ENCODE results near the gene C13orf46. TPM values are rescaled to one million over a fixed set of nuclear protein-coding genes. Genes with fewer than 3 reads are reported as not detected.

C13orf46 gene
- total RNA-seq, 2 donors from 2014 or later, result 0.59 to 2.7 TPM

DNA sequence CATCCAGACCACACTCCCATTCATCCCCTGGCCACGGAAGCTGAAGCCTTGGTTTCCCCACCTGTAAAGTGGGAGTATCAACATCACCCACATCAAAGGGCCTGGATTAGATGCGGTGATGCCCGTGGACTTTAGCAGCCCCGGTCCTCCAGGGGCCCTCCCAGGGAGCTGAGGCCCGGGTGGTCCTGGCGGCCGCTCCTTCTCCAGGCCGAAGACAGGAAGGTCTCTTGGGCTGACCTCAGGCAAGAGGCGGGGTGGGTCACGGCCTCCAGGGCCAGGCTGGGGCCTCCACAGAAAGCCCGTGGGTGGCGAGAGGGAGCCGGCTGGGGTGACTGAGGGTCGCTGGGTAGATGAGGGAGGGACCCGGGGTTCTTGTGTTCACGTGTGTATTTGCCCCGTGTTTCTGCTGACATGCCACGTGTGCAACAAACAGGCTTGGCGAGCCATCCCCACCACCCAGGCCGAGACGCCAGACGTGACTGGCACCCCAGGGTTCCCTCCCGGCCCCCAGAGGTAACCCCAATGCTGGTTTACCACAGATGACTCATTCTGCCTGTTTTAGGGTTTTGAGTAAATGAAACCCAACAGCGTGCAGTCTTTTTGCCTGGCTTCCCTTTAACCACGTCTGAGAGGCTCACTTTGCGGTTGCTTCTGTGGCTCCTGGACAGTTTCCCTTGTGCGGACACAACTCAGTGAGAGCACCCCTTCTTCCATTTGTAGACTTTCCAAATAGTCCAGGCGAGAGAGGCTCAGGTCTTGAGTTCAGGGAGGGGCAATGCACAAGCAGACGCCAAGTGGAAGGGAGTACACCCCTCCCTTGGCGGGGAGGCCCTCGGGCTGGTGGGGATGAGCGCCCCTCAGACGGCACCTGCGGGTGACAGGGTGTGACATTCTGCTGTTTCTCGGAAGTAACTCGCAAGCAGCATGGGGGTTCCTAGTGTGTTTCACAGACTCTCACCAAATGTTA, 42.9 kb downstream of the C13orf46 start:
- no peak overlapping the region for H3K4me3 ChIP-seq
- H3K4me1 ChIP-seq, result peaks cover 0 to 46% of the 10 kb centered on the region in 2 donors
- H3K9me3 ChIP-seq, result no peaks in the 10 kb centered on the region
- H3K27ac ChIP-seq, result no peak overlapping the region
- H3K27me3 ChIP-seq, result no peaks in the 10 kb centered on the region
- H3K36me3 ChIP-seq, result no peaks in the 10 kb centered on the region
- TF ChIP-seq, protein P1, sequence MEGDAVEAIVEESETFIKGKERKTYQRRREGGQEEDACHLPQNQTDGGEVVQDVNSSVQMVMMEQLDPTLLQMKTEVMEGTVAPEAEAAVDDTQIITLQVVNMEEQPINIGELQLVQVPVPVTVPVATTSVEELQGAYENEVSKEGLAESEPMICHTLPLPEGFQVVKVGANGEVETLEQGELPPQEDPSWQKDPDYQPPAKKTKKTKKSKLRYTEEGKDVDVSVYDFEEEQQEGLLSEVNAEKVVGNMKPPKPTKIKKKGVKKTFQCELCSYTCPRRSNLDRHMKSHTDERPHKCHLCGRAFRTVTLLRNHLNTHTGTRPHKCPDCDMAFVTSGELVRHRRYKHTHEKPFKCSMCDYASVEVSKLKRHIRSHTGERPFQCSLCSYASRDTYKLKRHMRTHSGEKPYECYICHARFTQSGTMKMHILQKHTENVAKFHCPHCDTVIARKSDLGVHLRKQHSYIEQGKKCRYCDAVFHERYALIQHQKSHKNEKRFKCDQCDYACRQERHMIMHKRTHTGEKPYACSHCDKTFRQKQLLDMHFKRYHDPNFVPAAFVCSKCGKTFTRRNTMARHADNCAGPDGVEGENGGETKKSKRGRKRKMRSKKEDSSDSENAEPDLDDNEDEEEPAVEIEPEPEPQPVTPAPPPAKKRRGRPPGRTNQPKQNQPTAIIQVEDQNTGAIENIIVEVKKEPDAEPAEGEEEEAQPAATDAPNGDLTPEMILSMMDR (IDR thresholded peaks at IDR 0.05), result no peak
- no peak for DNase-seq (ENCODE audit: low spot score)

- no peak overlapping the region for H3K4me3 ChIP-seq
- no peaks in the 10 kb centered on the region for H3K36me3 ChIP-seq
- TF ChIP-seq, protein P1 (IDR thresholded peaks at IDR 0.05), result no peak
- H3K27ac ChIP-seq, result no peak overlapping the region
- peaks cover 0 to 37% of the 10 kb centered on the region in 2 donors for H3K4me1 ChIP-seq
- no peaks in the 10 kb centered on the region for H3K9me3 ChIP-seq
- DNase-seq (ENCODE audit: low spot score), result no peak
- no peaks in the 10 kb centered on the region for H3K27me3 ChIP-seq
Measured at GRCh38 chr13:113929628-113930615, 44.0 kb downstream of the C13orf46 start.

DNA sequence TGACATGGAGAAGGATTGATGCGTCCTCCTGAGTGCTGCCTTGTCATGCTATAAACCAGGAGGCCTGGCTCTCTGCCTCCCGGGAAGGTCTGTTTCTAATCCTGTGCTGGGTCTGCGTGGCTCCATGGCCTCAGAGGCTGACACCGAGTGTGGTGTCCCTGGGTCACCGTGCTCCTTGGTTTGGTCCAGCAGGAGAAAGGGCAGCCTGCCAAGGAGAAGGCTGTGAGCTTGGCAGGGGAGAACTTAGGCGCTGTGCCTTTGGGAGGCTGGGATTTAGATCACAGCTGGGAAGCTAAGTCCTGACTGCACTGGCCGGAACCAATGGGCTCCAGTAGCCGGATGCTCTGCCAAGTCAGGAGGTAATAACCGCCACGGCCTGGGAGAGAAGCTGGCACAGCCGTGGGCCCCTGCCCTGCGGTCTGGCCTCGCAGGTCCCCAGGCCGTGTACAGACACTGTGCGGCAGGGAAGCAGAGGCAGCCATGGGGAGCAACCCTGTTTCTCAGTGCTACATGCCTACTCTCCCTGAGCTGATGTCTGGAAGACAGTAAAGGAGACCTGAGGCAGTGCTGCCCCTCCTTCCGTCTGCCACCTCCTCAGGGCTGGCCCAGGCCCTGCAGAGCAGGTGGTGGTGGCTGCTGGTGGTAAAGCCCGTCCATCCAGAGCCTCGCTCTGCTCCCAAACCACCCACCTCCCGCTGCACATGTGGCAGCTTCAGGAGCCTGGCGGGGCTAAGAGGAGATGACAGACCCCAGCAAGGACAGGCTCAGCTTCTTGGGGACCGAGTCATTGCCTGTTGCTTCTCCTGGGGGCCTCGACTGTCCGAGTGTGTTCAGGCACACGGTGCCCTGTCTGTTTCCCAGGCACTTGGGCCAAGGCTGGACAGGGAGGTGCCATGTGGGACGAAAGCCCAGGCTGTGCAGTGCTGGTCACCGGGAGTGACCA, 44.9 kb downstream of the C13orf46 start:
- peaks cover 0 to 33% of the 10 kb centered on the region in 2 donors for H3K4me1 ChIP-seq
- DNase-seq (ENCODE audit: low spot score), result peak; percentile 83
- H3K36me3 ChIP-seq, result no peaks in the 10 kb centered on the region
- no peaks in the 10 kb centered on the region for H3K9me3 ChIP-seq
- TF ChIP-seq, protein P1 (IDR thresholded peaks at IDR 0.05), result no peak
- H3K4me3 ChIP-seq, result no peak overlapping the region
- H3K27me3 ChIP-seq, result no peaks in the 10 kb centered on the region
- peak overlapping the region; percentile 52 to 69 for H3K27ac ChIP-seq

DNA sequence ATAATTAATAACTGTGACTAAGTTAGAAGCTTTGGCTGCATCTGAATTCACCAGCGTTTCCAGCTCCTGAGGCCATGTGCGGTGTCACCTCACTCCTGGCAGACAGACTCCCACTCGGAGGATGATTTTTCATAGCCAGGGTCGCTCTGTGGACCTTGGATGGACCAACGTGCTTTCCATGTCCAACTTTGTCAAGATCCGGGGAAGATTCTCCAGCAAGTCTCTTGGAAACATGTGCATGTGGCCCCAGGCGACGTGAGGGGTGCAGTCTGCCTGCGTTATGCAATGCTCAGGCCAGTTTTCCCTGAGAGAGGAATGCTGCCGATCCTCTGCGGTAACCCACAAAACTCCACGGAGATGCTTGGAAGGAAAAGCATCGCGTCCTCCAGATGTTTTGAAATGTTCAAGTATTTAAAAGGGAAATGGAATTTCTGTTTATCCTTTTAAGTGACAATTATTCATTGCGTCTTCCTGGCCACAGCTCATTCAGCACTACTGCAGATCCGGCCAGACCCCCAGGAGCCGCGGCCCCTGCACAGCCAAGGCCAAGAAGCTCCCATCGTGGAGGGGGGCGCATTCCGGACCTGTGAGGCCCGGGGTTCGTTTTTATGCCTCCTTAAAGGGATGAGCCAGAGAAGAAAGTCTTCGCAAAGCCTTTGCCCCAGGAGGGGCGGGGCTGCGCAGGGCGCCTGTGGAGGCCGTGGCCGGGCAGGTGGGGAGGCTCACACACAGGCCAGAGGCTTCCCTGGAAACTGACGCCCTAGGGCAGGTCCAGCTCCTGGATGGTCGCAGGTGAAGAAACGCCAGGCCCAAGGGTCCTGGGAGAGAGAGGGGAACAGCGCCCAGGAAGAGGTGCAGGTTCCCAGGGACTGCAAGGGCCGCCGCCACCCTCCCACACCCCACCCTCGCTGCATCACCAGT, 46.0 kb downstream of the C13orf46 start:
- no peaks in the 10 kb centered on the region for H3K27me3 ChIP-seq
- H3K4me3 ChIP-seq, result no peak overlapping the region
- TF ChIP-seq, protein P1 (IDR thresholded peaks at IDR 0.05), result no peak
- no peaks in the 10 kb centered on the region for H3K36me3 ChIP-seq
- peak overlapping the region; percentile 52 to 69 for H3K27ac ChIP-seq
- no peak for DNase-seq (ENCODE audit: low spot score)
- no peaks in the 10 kb centered on the region for H3K9me3 ChIP-seq
- peaks cover 0 to 33% of the 10 kb centered on the region in 2 donors for H3K4me1 ChIP-seq

Data from right atrium auricular region (tissue), 2 donors.